SK-N-SH treated with all-trans-retinoic acid at 6 μM for 48 hours (cell line): Measurements from ENCODE around the gene ACKR2.

Experiments
- ATAC-seq: fragments of 200-7000 bp; cut with Tn5 transposase; 3 replicates; pipeline ENCODE4 v1.9.1; 2020; ENCODE audit warnings: mild to moderate bottlenecking, moderate library complexity
- ARNTL ChIP-seq: fragments of 450-650 bp; formaldehyde crosslinking; IDR thresholded peaks from 2 replicates; pipeline ENCODE4 v1.5.0; 2020; ENCODE audit warnings: low read depth, mild to moderate bottlenecking, moderate library complexity, borderline replicate concordance
- BACH2 ChIP-seq: fragments of 250-450 bp; sonication (Bioruptor Pico); IDR thresholded peaks from 2 replicates; pipeline ENCODE4 v1.9.0; 2021; ENCODE audit warnings: mild to moderate bottlenecking, borderline replicate concordance
- CSDC2 ChIP-seq: fragments of 250-450 bp; sonication (Bioruptor Pico); IDR thresholded peaks from 2 replicates; pipeline ENCODE4 v1.5.0; 2020; ENCODE audit warnings: mild to moderate bottlenecking, moderate library complexity
- GLIS3 ChIP-seq: fragments of 250-450 bp; sonication (Bioruptor Pico); IDR thresholded peaks from 2 replicates; pipeline ENCODE4 v1.5.0; 2020; ENCODE audit warnings: mild to moderate bottlenecking, moderate library complexity
- ISL1 ChIP-seq: fragments of 250-450 bp; sonication (Bioruptor Pico); IDR thresholded peaks from 2 replicates; pipeline ENCODE4 v2.1.2; 2022; ENCODE audit warnings: mild to moderate bottlenecking, moderate library complexity
- OSR1 ChIP-seq: fragments of 250-450 bp; sonication (Bioruptor Pico); IDR thresholded peaks from 2 replicates; pipeline ENCODE4 v1.8.0; 2022; ENCODE audit warnings: moderate library complexity, mild to moderate bottlenecking, inconsistent platforms
- POU6F1 ChIP-seq: fragments of 250-450 bp; sonication (Bioruptor Pico); IDR thresholded peaks from 2 replicates; pipeline ENCODE4 v1.8.0; 2021; ENCODE audit warnings: low read depth, mild to moderate bottlenecking, moderate library complexity, borderline replicate concordance
- SNAI2 ChIP-seq: fragments of 250-450 bp; sonication (Bioruptor Pico); IDR thresholded peaks from 2 replicates; pipeline ENCODE4 v1.5.0; 2020; ENCODE audit warnings: mild to moderate bottlenecking, moderate library complexity
- ZFP30 ChIP-seq: fragments of 450-650 bp; formaldehyde crosslinking; IDR thresholded peaks from 2 replicates; pipeline ENCODE4 v1.5.0; 2022; ENCODE audit warnings: mild to moderate bottlenecking, moderate library complexity
- ZNF565 ChIP-seq: fragments of 450-650 bp; formaldehyde crosslinking; conservative IDR thresholded peaks from 2 replicates; pipeline ENCODE4 v1.5.0; 2020; ENCODE audit warnings: low read depth, mild to moderate bottlenecking, moderate library complexity
- ZNF70 ChIP-seq: fragments of 450-650 bp; formaldehyde crosslinking; IDR thresholded peaks from 2 replicates; pipeline ENCODE4 v1.5.0; 2020; ENCODE audit warnings: mild to moderate bottlenecking, moderate library complexity
- ZNF8 ChIP-seq: fragments of 450-650 bp; formaldehyde crosslinking; IDR thresholded peaks from 2 replicates; pipeline ENCODE4 v1.5.0; 2020; ENCODE audit warnings: mild to moderate bottlenecking, moderate library complexity
- TF ChIP-seq, protein P1 (sequence below): fragments of 250-450 bp; sonication (Bioruptor Pico); IDR thresholded peaks from 2 replicates; pipeline ENCODE4 v1.5.0; 2020; ENCODE audit warnings: mild to moderate bottlenecking, moderate library complexity
- TF ChIP-seq, protein P2 (sequence below): fragments of 250-450 bp; sonication (Bioruptor Pico); IDR thresholded peaks from 2 replicates; pipeline ENCODE4 v1.8.0; 2020; ENCODE audit warnings: mild to moderate bottlenecking, moderate library complexity, borderline replicate concordance
- TF ChIP-seq, protein P3 (sequence below): fragments of 250-450 bp; sonication (Bioruptor Pico); IDR thresholded peaks from 2 replicates; pipeline ENCODE4 v1.5.1; 2021; ENCODE audit warnings: mild to moderate bottlenecking, moderate library complexity
- TF ChIP-seq, protein P4 (sequence below): fragments of 250-450 bp; sonication (Bioruptor Pico); IDR thresholded peaks from 2 replicates; pipeline ENCODE4 v1.5.1; 2020; ENCODE audit warnings: low read depth, mild to moderate bottlenecking, moderate library complexity

The ACKR2 gene

DNA sequence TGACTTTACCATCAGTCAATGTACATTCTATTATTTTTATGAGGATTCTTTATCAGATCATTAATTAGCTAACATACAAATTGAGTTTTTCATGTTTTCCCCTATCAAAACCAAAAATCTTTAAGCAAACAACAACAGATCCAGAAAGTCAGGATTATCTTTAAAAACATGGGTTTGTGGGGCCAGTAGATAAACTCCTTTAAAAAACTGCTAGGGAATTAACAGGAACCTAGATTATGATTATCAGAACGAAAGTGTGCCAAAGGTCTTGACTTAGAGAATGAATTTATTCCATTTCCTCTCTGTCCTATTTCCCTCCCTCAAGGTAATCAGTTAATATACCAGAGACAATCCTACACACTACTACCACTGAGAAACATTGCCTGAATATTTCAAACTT, 23.0 kb upstream of the ACKR2 start:
- TF ChIP-seq GLIS3 (CRISPR knock-in tag) (no peak), ISL1 (CRISPR knock-in tag) (no peak), ARNTL (CRISPR knock-in tag) (no peak), ZFP30 (CRISPR knock-in tag) (no peak)
- TF ChIP-seq, protein P1, sequence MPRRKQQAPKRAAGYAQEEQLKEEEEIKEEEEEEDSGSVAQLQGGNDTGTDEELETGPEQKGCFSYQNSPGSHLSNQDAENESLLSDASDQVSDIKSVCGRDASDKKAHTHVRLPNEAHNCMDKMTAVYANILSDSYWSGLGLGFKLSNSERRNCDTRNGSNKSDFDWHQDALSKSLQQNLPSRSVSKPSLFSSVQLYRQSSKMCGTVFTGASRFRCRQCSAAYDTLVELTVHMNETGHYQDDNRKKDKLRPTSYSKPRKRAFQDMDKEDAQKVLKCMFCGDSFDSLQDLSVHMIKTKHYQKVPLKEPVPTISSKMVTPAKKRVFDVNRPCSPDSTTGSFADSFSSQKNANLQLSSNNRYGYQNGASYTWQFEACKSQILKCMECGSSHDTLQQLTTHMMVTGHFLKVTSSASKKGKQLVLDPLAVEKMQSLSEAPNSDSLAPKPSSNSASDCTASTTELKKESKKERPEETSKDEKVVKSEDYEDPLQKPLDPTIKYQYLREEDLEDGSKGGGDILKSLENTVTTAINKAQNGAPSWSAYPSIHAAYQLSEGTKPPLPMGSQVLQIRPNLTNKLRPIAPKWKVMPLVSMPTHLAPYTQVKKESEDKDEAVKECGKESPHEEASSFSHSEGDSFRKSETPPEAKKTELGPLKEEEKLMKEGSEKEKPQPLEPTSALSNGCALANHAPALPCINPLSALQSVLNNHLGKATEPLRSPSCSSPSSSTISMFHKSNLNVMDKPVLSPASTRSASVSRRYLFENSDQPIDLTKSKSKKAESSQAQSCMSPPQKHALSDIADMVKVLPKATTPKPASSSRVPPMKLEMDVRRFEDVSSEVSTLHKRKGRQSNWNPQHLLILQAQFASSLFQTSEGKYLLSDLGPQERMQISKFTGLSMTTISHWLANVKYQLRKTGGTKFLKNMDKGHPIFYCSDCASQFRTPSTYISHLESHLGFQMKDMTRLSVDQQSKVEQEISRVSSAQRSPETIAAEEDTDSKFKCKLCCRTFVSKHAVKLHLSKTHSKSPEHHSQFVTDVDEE (CRISPR knock-in tag): no peak
- TF ChIP-seq, protein P2, sequence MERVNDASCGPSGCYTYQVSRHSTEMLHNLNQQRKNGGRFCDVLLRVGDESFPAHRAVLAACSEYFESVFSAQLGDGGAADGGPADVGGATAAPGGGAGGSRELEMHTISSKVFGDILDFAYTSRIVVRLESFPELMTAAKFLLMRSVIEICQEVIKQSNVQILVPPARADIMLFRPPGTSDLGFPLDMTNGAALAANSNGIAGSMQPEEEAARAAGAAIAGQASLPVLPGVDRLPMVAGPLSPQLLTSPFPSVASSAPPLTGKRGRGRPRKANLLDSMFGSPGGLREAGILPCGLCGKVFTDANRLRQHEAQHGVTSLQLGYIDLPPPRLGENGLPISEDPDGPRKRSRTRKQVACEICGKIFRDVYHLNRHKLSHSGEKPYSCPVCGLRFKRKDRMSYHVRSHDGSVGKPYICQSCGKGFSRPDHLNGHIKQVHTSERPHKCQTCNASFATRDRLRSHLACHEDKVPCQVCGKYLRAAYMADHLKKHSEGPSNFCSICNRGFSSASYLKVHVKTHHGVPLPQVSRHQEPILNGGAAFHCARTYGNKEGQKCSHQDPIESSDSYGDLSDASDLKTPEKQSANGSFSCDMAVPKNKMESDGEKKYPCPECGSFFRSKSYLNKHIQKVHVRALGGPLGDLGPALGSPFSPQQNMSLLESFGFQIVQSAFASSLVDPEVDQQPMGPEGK (CRISPR knock-in tag): no peak
- no peak for ATAC-seq

GRCh38 chr3:42786631-42787030, 22.6 kb upstream of the ACKR2 start:
- no peak for ATAC-seq
- TF ChIP-seq, protein P3, sequence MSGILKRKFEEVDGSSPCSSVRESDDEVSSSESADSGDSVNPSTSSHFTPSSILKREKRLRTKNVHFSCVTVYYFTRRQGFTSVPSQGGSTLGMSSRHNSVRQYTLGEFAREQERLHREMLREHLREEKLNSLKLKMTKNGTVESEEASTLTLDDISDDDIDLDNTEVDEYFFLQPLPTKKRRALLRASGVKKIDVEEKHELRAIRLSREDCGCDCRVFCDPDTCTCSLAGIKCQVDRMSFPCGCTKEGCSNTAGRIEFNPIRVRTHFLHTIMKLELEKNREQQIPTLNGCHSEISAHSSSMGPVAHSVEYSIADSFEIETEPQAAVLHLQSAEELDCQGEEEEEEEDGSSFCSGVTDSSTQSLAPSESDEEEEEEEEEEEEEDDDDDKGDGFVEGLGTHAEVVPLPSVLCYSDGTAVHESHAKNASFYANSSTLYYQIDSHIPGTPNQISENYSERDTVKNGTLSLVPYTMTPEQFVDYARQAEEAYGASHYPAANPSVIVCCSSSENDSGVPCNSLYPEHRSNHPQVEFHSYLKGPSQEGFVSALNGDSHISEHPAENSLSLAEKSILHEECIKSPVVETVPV: no peak
- TF ChIP-seq ZNF8 (CRISPR knock-in tag) (no peak), ISL1 (CRISPR knock-in tag) (no peak), SNAI2 (CRISPR knock-in tag) (no peak), POU6F1 (CRISPR knock-in tag) (no peak), BACH2 (no peak), ZNF70 (CRISPR knock-in tag) (no peak), ZFP30 (CRISPR knock-in tag) (no peak)
- TF ChIP-seq, protein P1 (CRISPR knock-in tag): no peak
- TF ChIP-seq, protein P4, sequence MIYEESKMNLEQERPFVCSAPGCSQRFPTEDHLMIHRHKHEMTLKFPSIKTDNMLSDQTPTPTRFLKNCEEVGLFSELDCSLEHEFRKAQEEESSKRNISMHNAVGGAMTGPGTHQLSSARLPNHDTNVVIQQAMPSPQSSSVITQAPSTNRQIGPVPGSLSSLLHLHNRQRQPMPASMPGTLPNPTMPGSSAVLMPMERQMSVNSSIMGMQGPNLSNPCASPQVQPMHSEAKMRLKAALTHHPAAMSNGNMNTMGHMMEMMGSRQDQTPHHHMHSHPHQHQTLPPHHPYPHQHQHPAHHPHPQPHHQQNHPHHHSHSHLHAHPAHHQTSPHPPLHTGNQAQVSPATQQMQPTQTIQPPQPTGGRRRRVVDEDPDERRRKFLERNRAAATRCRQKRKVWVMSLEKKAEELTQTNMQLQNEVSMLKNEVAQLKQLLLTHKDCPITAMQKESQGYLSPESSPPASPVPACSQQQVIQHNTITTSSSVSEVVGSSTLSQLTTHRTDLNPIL (CRISPR knock-in tag): no peak

GRCh38 chr3:42790714-42791229, 18.5 kb upstream of the ACKR2 start:
- TF ChIP-seq OSR1 (CRISPR knock-in tag) (no peak), ISL1 (CRISPR knock-in tag) (no peak), GLIS3 (CRISPR knock-in tag) (no peak), ZNF565 (CRISPR knock-in tag) (no peak), ZNF70 (CRISPR knock-in tag) (no peak), CSDC2 (no peak)
- TF ChIP-seq, protein P1 (CRISPR knock-in tag): no peak
- TF ChIP-seq, protein P4 (CRISPR knock-in tag): no peak
- TF ChIP-seq, protein P2 (CRISPR knock-in tag): no peak
- no peak for ATAC-seq
